Neural crest cell (in vitro differentiated cells): ENCODE measurements around the gene ATOSB. TPM values are rescaled to one million over a fixed set of nuclear protein-coding genes. Genes with fewer than 3 reads are reported as not detected.

Source experiments
- DNase-seq: peaks from one replicate; pipeline ENCODE4 v3.0.0; 2021; ENCODE audit warnings: low read depth, mixed read lengths, low spot score
- H3K27ac Mint-ChIP-seq: one replicate; pipeline ENCODE4 v1.8.0; 2021; ENCODE audit warnings: mild to moderate bottlenecking, mixed read lengths; ENCODE audit not compliant: unreplicated experiment
- H3K27me3 Mint-ChIP-seq: 2 replicates; pipeline ENCODE4 v1.8.0; 2021; ENCODE audit warnings: low read depth, mild to moderate bottlenecking, mixed read lengths
- H3K36me3 Mint-ChIP-seq: 2 replicates; pipeline ENCODE4 v1.8.0; 2021; ENCODE audit warnings: low read depth, mild to moderate bottlenecking, mixed read lengths
- H3K4me1 Mint-ChIP-seq: 2 replicates; pipeline ENCODE4 v1.8.0; 2021; ENCODE audit warnings: mixed read lengths
- H3K4me3 Mint-ChIP-seq: one replicate; pipeline ENCODE4 v1.8.0; 2021; ENCODE audit warnings: mild to moderate bottlenecking, mixed read lengths
- H3K9me3 Mint-ChIP-seq: 2 replicates; pipeline ENCODE4 v1.8.0; 2021; ENCODE audit warnings: mixed read lengths
- total RNA-seq: library from RNA; stranded (reverse); gene quantifications from 2 replicates; pipeline ENCODE4 v1.2.1, GENCODE V29; 2021
- TF ChIP-seq, protein P1 (sequence below): fragments of 200-600 bp; sonication (generic); conservative IDR thresholded peaks from 2 replicates; pipeline ENCODE4 v1.5.0; 2021; ENCODE audit warnings: antibody characterized with exemption, mild to moderate bottlenecking

ATOSB gene
- total RNA-seq, 1 donor from 2014 or later: 12.2 TPM

DNA sequence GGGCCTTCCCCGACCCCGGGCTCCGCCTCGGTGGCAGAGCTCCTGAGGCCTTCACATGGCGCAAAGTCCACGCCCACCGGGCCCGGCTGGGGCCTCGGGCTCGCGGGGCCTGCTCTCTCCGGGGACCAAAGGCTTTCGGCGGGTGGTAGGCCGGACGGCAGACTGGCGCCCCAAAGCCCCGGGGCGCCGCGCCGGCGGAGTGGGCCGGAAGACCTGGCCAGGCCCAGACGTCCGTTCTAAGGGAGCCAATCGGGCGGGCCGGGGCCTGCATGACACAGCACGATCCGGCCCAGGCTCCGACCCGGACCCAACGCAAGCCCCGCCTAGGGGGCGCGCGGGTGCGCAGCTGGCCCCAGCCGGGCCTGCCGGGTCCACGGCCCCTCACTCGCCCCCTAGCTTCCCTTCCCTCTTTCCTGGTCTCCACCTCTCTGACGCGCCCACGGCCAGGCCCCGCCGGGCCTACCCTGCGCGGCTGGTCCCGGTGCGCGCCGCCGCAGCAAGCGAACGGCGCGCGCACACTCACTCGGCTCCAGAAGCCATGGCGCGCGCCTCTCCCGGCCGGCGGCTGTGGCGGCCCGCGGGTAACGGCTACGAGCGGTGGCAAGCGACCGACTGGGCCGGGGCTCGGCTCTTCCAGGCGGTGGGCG is 43.7 kb downstream of the ATOSB start:
- DNase-seq: peak; percentile 70
- Mint-ChIP-seq H3K27me3 (peaks cover 2% of the 10 kb centered on the region), H3K27ac (peak overlapping the region; percentile 98), H3K4me1 (peaks cover 48% of the 10 kb centered on the region), H3K36me3 (peaks cover 36% of the 10 kb centered on the region), H3K9me3 (peaks cover 3% of the 10 kb centered on the region), H3K4me3 (peak overlapping the region; percentile 98)
- TF ChIP-seq, protein P1, sequence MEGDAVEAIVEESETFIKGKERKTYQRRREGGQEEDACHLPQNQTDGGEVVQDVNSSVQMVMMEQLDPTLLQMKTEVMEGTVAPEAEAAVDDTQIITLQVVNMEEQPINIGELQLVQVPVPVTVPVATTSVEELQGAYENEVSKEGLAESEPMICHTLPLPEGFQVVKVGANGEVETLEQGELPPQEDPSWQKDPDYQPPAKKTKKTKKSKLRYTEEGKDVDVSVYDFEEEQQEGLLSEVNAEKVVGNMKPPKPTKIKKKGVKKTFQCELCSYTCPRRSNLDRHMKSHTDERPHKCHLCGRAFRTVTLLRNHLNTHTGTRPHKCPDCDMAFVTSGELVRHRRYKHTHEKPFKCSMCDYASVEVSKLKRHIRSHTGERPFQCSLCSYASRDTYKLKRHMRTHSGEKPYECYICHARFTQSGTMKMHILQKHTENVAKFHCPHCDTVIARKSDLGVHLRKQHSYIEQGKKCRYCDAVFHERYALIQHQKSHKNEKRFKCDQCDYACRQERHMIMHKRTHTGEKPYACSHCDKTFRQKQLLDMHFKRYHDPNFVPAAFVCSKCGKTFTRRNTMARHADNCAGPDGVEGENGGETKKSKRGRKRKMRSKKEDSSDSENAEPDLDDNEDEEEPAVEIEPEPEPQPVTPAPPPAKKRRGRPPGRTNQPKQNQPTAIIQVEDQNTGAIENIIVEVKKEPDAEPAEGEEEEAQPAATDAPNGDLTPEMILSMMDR: peak; percentile 51

DNA sequence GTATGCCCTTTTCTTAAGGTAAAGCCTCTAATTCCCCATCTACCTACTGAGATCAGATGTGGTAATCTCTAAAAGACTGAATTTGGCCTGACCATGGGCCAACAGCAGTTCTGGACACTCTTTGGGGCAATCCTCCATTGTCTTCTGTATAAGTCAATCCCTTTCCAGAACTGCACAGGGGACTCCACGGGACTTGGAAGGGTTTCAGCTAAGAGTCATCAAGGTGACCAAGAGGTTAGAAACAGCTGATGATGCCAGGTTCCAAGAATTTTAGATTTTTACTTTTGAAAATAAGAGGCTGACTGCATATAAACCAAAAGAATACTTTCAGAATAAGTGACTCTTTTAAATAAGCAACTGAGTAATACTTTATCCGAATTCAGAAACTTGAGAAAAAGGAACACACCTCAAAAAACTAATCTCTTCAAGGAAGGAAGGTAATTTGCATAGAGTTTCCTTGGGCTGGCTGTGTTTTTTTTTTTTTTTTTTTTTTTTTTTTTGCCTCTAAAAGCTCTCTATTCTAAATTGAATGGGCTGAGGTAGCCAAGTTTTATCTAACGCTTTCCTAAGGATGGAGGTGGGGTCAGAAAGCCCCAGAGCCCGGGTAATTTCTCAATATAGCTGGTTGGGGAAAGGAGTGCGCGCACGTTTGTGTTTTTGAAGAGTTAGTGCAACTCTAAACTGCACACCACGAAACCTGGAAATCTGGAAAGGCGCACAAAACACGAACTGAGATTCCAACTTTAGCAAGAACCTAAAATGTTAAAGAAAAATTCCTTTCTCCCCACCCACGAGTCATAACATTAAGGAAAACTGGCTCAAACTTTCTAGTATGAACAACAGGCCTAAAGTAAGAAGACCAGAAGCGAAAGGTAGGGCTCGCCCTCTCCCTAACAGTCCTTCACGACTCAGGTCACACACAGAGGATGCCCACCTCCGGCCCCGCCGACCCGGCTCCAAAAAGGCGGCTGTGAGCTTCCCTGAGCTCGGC is 44.5 kb downstream of the ATOSB start:
- peaks cover 2% of the 10 kb centered on the region for H3K27me3 Mint-ChIP-seq
- TF ChIP-seq, protein P1: no peak
- peak overlapping the region; percentile 98 for H3K4me3 Mint-ChIP-seq
- H3K4me1 Mint-ChIP-seq: peaks cover 47% of the 10 kb centered on the region
- H3K9me3 Mint-ChIP-seq: peaks cover 3% of the 10 kb centered on the region
- DNase-seq: no peak
- H3K36me3 Mint-ChIP-seq: peaks cover 40% of the 10 kb centered on the region
- peak overlapping the region; percentile 98 for H3K27ac Mint-ChIP-seq

DNA sequence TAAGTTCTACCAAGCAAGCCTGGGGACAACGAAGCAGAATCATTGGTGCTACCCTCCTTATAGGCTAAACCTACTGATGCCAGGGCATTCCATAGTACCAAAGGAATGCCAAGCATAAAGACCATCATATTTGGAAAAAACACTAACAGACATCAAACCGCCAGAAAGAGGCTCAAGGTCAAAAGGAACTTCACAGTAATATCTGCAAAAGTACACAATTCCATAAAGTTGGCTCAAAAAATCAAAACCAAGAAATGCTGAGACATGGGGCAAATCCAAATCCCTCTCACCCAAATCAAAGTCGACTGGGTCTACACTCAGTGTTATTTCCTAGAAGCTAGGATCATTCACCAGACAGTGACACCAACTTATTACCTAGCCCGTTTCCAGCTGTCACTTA is 46.6 kb downstream of the ATOSB start:
- Mint-ChIP-seq H3K27ac (no peak overlapping the region), H3K4me1 (peaks cover 44% of the 10 kb centered on the region), H3K36me3 (peaks cover 38% of the 10 kb centered on the region), H3K27me3 (peaks cover 2% of the 10 kb centered on the region), H3K4me3 (peak overlapping the region; percentile 85), H3K9me3 (peaks cover 3% of the 10 kb centered on the region)
- DNase-seq: no peak
- TF ChIP-seq, protein P1: no peak

GRCh38 chr9:35067056-35067455 is 48.6 kb downstream of the ATOSB start:
- Mint-ChIP-seq H3K27me3 (no peaks in the 10 kb centered on the region), H3K27ac (no peak overlapping the region), H3K36me3 (peaks cover 47% of the 10 kb centered on the region), H3K4me3 (peak overlapping the region; percentile 52), H3K4me1 (peaks cover 36% of the 10 kb centered on the region), H3K9me3 (no peaks in the 10 kb centered on the region)
- TF ChIP-seq, protein P1: no peak
- DNase-seq: no peak

GRCh38 chr9:35060548-35061207 is 55.0 kb downstream of the ATOSB start:
- Mint-ChIP-seq H3K27me3 (no peaks in the 10 kb centered on the region), H3K36me3 (peaks cover 71% of the 10 kb centered on the region), H3K4me1 (no peaks in the 10 kb centered on the region), H3K9me3 (no peaks in the 10 kb centered on the region), H3K27ac (no peak overlapping the region), H3K4me3 (no peak overlapping the region)
- DNase-seq: no peak
- TF ChIP-seq, protein P1: no peak
